HepG2 (cell line): ENCODE results near the gene CSMD2. TPM values are rescaled to one million over a fixed set of nuclear protein-coding genes. Genes with fewer than 3 reads are reported as not detected.

Experiments used
- ATAC-seq: fragments of 200-7000 bp; cut with Tn5 transposase; 3 replicates; pipeline ENCODE4 v1.9.1; 2020; ENCODE audit warnings: mild to moderate bottlenecking, moderate library complexity
- BruUV-seq: library from RNA; stranded (reverse); fragments of 400-500 nt; replicated peaks from 2 replicates; lab custom pipeline; 2021; lab: Mats Ljungman, UMichigan
- CTCF ChIA-PET: fragments of 300-600 bp; formaldehyde crosslinking; extraction: SDS; loops from one replicate; lab custom pipeline; 2021; ENCODE audit warnings: low total read pairs, inconsistent platforms, low intra/inter-chr PET ratio; lab: Yijun Ruan, JAX
- POLR2A ChIA-PET: fragments of 350-600 bp; sonication (Branson Sonifier 250); formaldehyde crosslinking; loops from one replicate; lab custom pipeline; 2020; ENCODE audit warnings: antibody characterized with exemption, inconsistent platforms; lab: Yijun Ruan, JAX
- DNase-seq: peaks from one replicate; pipeline ENCODE4 v3.0.0-alpha.2; 2015; ENCODE audit warnings: low spot score
- FAIRE-seq: peaks from 3 replicates; lab custom pipeline; 2011; peaks lifted over from hg19 to GRCh38; lab: Jason Lieb, UNC
- H2AFZ ChIP-seq: one replicate; pipeline ENCODE4 v1.6.1; 2011; ENCODE audit warnings: low read length, inconsistent platforms
- H3K27ac ChIP-seq: fragments of 300-600 bp; 3 replicates; pipeline ENCODE4 v1.8.0; 2011; ENCODE audit warnings: mixed run types, mild to moderate bottlenecking, mixed read lengths, low read length, inconsistent platforms; ENCODE audit not compliant: insufficient read depth; ENCODE audit errors: extremely low read length
- H3K27me3 ChIP-seq, 2 experiments: fragments of 200-600 bp in 1 of 2; 2 replicates in 1 of 2; 3 replicates in 1 of 2; pipeline versions ENCODE4 v1.6.0 to v1.8.0; 2011; ENCODE audit warnings: low read length in 2 of 2, mild to moderate bottlenecking in 2 of 2, moderate library complexity in 2 of 2, inconsistent platforms in 1 of 2; ENCODE audit not compliant: insufficient read depth in 2 of 2, control insufficient read depth in 1 of 2
- H3K36me3 ChIP-seq, 2 experiments: fragments of 200-600 bp in 1 of 2; replicated peaks in 1 of 2; 2 replicates in 1 of 2; 3 replicates in 1 of 2; pipeline versions ENCODE4 v1.5.1 to v1.8.0; 2011; ENCODE audit warnings: low read length in 2 of 2, inconsistent platforms in 1 of 2; ENCODE audit not compliant: insufficient read depth in 2 of 2, control insufficient read depth in 1 of 2
- H3K4me1 ChIP-seq: 2 replicates; pipeline ENCODE4 v1.5.1; 2012; ENCODE audit warnings: low read length, inconsistent platforms; ENCODE audit not compliant: insufficient read depth
- H3K4me2 ChIP-seq: 2 replicates; pipeline ENCODE4 v1.6.0; 2011; ENCODE audit warnings: low read depth, low read length, inconsistent platforms
- H3K4me3 ChIP-seq, 3 experiments: fragments of 200-600 bp in 1 of 3; sonication (generic), shearing (Covaris generic) in 1 of 3; replicated peaks in 1 of 3; 2 replicates each; pipeline ENCODE4 v1.5.1; 2011 to 2016; ENCODE audit warnings: low read length in 3 of 3, inconsistent platforms in 2 of 3, low read depth in 2 of 3, mild to moderate bottlenecking in 2 of 3, control low read depth in 1 of 3, mixed read lengths in 1 of 3; ENCODE audit not compliant: insufficient read depth in 1 of 3
- H3K79me2 ChIP-seq: one replicate; pipeline ENCODE4 v1.6.1; 2011; ENCODE audit warnings: low read length, inconsistent platforms; ENCODE audit not compliant: insufficient read depth
- H3K9ac ChIP-seq: 2 replicates; pipeline ENCODE4 v1.6.0; 2011; ENCODE audit warnings: mild to moderate bottlenecking, low read depth, low read length, inconsistent platforms; ENCODE audit not compliant: insufficient read depth
- H3K9me3 ChIP-seq: 2 replicates; pipeline ENCODE4 v1.5.1; 2012; ENCODE audit warnings: mild to moderate bottlenecking, low read length
- H4K20me1 ChIP-seq: 2 replicates; pipeline ENCODE4 v1.6.0; 2011; ENCODE audit warnings: inconsistent platforms, mild to moderate bottlenecking, low read length, moderate library complexity; ENCODE audit not compliant: insufficient read depth
- ARID2 ChIP-seq: sonication (generic); formaldehyde crosslinking; IDR thresholded peaks from 2 replicates; pipeline ENCODE4 v1.8.1; 2022; ENCODE audit warnings: mild to moderate bottlenecking, missing genetic modification reagents, borderline replicate concordance
- ATAD3A ChIP-seq: sonication (generic); formaldehyde crosslinking; IDR thresholded peaks from 2 replicates; pipeline ENCODE4 v1.4.0; 2020; ENCODE audit warnings: missing genetic modification reagents
- ATF6 ChIP-seq: sonication (generic); formaldehyde crosslinking; conservative IDR thresholded peaks from 2 replicates; pipeline ENCODE4 v1.4.0; 2020; ENCODE audit warnings: missing genetic modification reagents
- ATF7 ChIP-seq, 2 experiments: fragments of 450-650 bp in 1 of 2; sonication (generic) in 1 of 2; formaldehyde crosslinking in 1 of 2; IDR thresholded peaks; 2 replicates each; pipeline versions ENCODE4 v1.4.0 to v1.6.1; 2016 to 2020; ENCODE audit warnings: antibody characterized with exemption in 1 of 2, mild to moderate bottlenecking in 1 of 2, missing genetic modification reagents in 1 of 2
- BHLHE40 ChIP-seq: IDR thresholded peaks from 2 replicates; pipeline ENCODE4 v1.6.1; 2011; ENCODE audit warnings: low read length, improper control_type of control experiment
- CREBL2 ChIP-seq: sonication (generic); formaldehyde crosslinking; IDR thresholded peaks from 2 replicates; pipeline ENCODE4 v1.8.1; 2023; ENCODE audit warnings: missing genetic modification reagents, mild to moderate bottlenecking, borderline replicate concordance
- FOXA1 ChIP-seq, 2 experiments: fragments of 450-650 bp in 1 of 2; sonication (generic) in 1 of 2; formaldehyde crosslinking in 1 of 2; IDR thresholded peaks; 2 replicates each; pipeline versions ENCODE4 v1.4.0 to v1.6.1; 2016 to 2020; ENCODE audit warnings: missing genetic modification reagents in 1 of 2
- GPBP1L1 ChIP-seq: sonication (generic); formaldehyde crosslinking; IDR thresholded peaks from 2 replicates; pipeline ENCODE4 v1.5.0; 2020; ENCODE audit warnings: mild to moderate bottlenecking, missing genetic modification reagents
- MXD1 ChIP-seq: sonication (generic); formaldehyde crosslinking; IDR thresholded peaks from 2 replicates; pipeline ENCODE4 v1.4.0; 2020; ENCODE audit warnings: mild to moderate bottlenecking, missing genetic modification reagents
- SIX4 ChIP-seq: sonication (generic); formaldehyde crosslinking; IDR thresholded peaks from 2 replicates; pipeline ENCODE4 v1.4.0; 2020; ENCODE audit warnings: missing genetic modification reagents
- ZNF224 ChIP-seq: sonication (generic); formaldehyde crosslinking; IDR thresholded peaks from 2 replicates; pipeline ENCODE4 v1.5.0; 2020; ENCODE audit warnings: mild to moderate bottlenecking, missing genetic modification reagents
- ZNF274 ChIP-seq: sonication (generic); formaldehyde crosslinking; IDR thresholded peaks from 2 replicates; pipeline ENCODE4 v1.5.1; 2020; ENCODE audit warnings: mild to moderate bottlenecking, missing genetic modification reagents
- ZNF768 ChIP-seq: sonication (generic); formaldehyde crosslinking; IDR thresholded peaks from 2 replicates; pipeline ENCODE4 v1.4.0; 2020; ENCODE audit warnings: missing genetic modification reagents
- WGBS: methylation state at CpG from one replicate; pipeline ENCODE4 v1.1.6; 2017; ENCODE audit warnings: low lambda C conversion rate; 5-methylcytosine and 5-hydroxymethylcytosine counted together
- in situ Hi-C: cut with HindIII; loops from 2 replicates; pipeline ENCODE4 v1.10.0; 2017; ENCODE audit warnings: low pct_unique_long_range_greater_than_20kb; ENCODE audit not compliant: extremely low pct_ligation_motif_present
- intact Hi-C: fragments of 100-400 bp; cut with micrococcal nuclease; formaldehyde crosslinking; loops from one replicate; pipeline ENCODE4 v1.10.0; 2022; ENCODE audit not compliant: unreplicated experiment
- polyA plus RNA-seq, 8 experiments: library from polyadenylated mRNA; depleted of rRNA in 3 of 8; stranded (reverse) in 7 of 8; unstranded in 1 of 8; fragments of >200 nt; fragmentation: Illumina TruSeq in 4 of 8; extraction: Trizol in 4 of 8; gene quantifications; 2 replicates each; pipeline versions ENCODE4 v1.2.1 to v1.2.3, GENCODE V29; 2011 to 2016; ENCODE audit warnings: low read depth in 4 of 8, missing spikeins in 1 of 8, mixed read lengths in 1 of 8; ENCODE audit not compliant: insufficient read depth in 1 of 8
- total RNA-seq, 5 experiments: library from RNA; depleted of rRNA; stranded (reverse); fragments of >200 nt; fragmentation: Illumina TruSeq; extraction: Trizol; gene quantifications; 2 replicates each; pipeline ENCODE4 v1.2.3, GENCODE V29; 2016; ENCODE audit warnings: low read depth in 1 of 5

Gene CSMD2
- total and polyA plus RNA-seq, 2 of the 13 experiments (the other 11 are each of a cell fraction or from before 2014, with no cell fraction given), result not detected

- no peak for TF ChIP-seq ATF6 (CRISPR knock-in tag)
- TF ChIP-seq ZNF224 (CRISPR knock-in tag), result no peak
- TF ChIP-seq ARID2 (CRISPR knock-in tag), result no peak
- no peak for TF ChIP-seq GPBP1L1 (CRISPR knock-in tag)
- TF ChIP-seq ATF7 (IDR thresholded peaks at IDR 0.05), result no peak
- TF ChIP-seq ATF7 (CRISPR knock-in tag; IDR thresholded peaks at IDR 0.05), result no peak
- TF ChIP-seq BHLHE40, result no peak
- no peak for TF ChIP-seq ZNF768 (CRISPR knock-in tag)
Measured at GRCh38 chr1:34127006-34128000, 37.7 kb downstream of the CSMD2 start (continued).

GRCh38 chr1:34126486-34126885 lies 38.5 kb downstream of the CSMD2 start:
- POLR2A ChIA-PET, result no interaction called here
- H3K9ac ChIP-seq, result no peak overlapping the region
- no peak for TF ChIP-seq MXD1
- no peak for TF ChIP-seq CREBL2 (CRISPR knock-in tag)
- TF ChIP-seq ATAD3A (CRISPR knock-in tag), result no peak
- no peak for TF ChIP-seq FOXA1 (IDR thresholded peaks at IDR 0.05)
- no peak for TF ChIP-seq FOXA1 (CRISPR knock-in tag; IDR thresholded peaks at IDR 0.05)
- no peak for TF ChIP-seq SIX4 (CRISPR knock-in tag)
- no peak for TF ChIP-seq ZNF274 (CRISPR knock-in tag)

More at GRCh38 chr1:34126486-34126885, 38.5 kb downstream of the CSMD2 start:
- no peak for FAIRE-seq
- CTCF ChIA-PET, result no interaction called here
- H3K4me3 ChIP-seq, result no peak overlapping the region
- H3K4me1 ChIP-seq, result no peaks in the 10 kb centered on the region
- no peak for ATAC-seq
- 1% methylated on average over 6 of the region's 6 CpGs for WGBS
- no peak for DNase-seq
- no TSS peak for BruUV-seq
- no peak overlapping the region for H3K4me2 ChIP-seq
- in situ Hi-C loops (no loop called here), intact Hi-C loops (no loop called here)
- H4K20me1 ChIP-seq, result no peaks in the 10 kb centered on the region
- H2AFZ ChIP-seq, result no peak overlapping the region
- H3K27me3 ChIP-seq, result no peaks in the 10 kb centered on the region; a peak in 1 of 5 replicates
- no peaks in the 10 kb centered on the region for H3K36me3 ChIP-seq
- no peaks in the 10 kb centered on the region for H3K79me2 ChIP-seq
- no peaks in the 10 kb centered on the region; the same call in 1 of the 2 replicates for H3K9me3 ChIP-seq
- no peak overlapping the region for H3K27ac ChIP-seq
